Nephron progenitor cell (in vitro differentiated cells): ENCODE data around the gene INPP5J.
"Not testable (repeated sequence)": the region's sequence is repeated elsewhere in the genome, so short reads cannot be mapped to it uniquely, and the experiment has no call there.

Source experiments
- DNase-seq: peaks from one replicate; pipeline ENCODE4 v3.0.0; 2021
- H3K27ac Mint-ChIP-seq: 2 replicates; pipeline ENCODE4 v1.8.0; 2021; ENCODE audit warnings: mild to moderate bottlenecking, moderate library complexity, mixed read lengths
- H3K27me3 Mint-ChIP-seq: 2 replicates; pipeline ENCODE4 v1.8.0; 2021; ENCODE audit warnings: mild to moderate bottlenecking, low read depth, mixed read lengths; ENCODE audit not compliant: poor library complexity
- H3K36me3 Mint-ChIP-seq: 2 replicates; pipeline ENCODE4 v1.8.0; 2021; ENCODE audit warnings: low read depth, mixed read lengths
- H3K4me1 Mint-ChIP-seq: 2 replicates; pipeline ENCODE4 v1.8.0; 2021; ENCODE audit warnings: mixed read lengths
- H3K4me3 Mint-ChIP-seq: 2 replicates; pipeline ENCODE4 v1.8.0; 2021; ENCODE audit warnings: mild to moderate bottlenecking, moderate library complexity, mixed read lengths
- H3K9me3 Mint-ChIP-seq: 2 replicates; pipeline ENCODE4 v1.8.0; 2021; ENCODE audit warnings: mild to moderate bottlenecking, moderate library complexity, mixed read lengths
- CTCF ChIP-seq: fragments of 200-600 bp; sonication (generic); IDR thresholded peaks from 2 replicates; pipeline ENCODE4 v1.5.0; 2021; ENCODE audit warnings: antibody characterized with exemption

The INPP5J gene

DNA sequence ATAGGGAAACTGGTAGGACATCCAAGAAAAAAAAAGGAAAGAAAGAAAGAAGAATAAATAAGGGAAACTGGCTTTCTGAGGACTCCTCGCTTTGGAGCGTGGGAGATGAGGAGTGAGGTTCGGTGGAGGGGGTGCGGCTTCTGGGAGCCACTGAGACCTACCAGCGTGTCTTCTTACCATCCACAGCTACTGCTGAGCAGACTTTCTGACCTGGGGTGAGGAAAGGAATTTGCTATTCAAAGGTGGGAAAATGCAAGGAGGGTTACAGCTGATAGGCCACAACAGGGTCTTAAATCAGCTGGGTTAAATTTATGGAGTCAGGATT, 14.9 kb upstream of the INPP5J start:
- H3K36me3 Mint-ChIP-seq, result no peaks in the 10 kb centered on the region
- peaks cover 22% of the 10 kb centered on the region for H3K4me1 Mint-ChIP-seq
- H3K4me3 Mint-ChIP-seq, result peak overlapping the region; percentile 82
- no peak for TF ChIP-seq CTCF
- no peaks in the 10 kb centered on the region for H3K9me3 Mint-ChIP-seq
- H3K27me3 Mint-ChIP-seq, result peaks cover 39% of the 10 kb centered on the region
- H3K27ac Mint-ChIP-seq, result peak overlapping the region; percentile 3
- DNase-seq, result no peak

DNA sequence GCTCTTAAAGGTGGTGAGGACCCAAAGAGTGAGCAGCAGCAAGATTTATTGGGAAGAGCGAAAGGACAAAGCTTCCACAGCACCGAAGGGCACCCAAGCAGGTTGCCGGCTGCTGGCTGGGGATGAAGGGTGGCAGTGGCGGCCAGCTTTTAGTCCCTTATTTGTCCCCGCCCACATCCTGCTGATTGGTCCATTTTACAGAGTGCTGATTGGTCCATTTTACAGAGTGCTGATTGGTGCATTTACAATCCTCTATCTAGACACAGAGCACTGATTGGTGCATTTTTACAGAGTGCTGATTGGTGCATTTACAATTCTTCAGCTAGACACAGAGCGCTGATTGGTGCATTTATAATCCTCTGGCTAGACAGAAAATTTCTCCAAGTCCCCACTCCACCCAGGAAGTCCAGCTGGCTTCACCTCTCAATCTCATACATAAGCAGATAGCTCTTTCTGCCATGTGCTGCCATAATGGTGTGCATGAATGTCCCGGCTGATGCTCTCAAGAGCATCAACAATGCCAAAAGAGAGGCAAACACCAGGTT, 10.1 kb upstream of the INPP5J start:
- DNase-seq, H3K9me3 Mint-ChIP-seq, H3K27ac Mint-ChIP-seq, H3K36me3 Mint-ChIP-seq, H3K4me3 Mint-ChIP-seq: not testable (repeated sequence)
- Mint-ChIP-seq H3K4me1 (peaks cover 11% of the 10 kb centered on the region), H3K27me3 (peaks cover 18% of the 10 kb centered on the region)

DNA sequence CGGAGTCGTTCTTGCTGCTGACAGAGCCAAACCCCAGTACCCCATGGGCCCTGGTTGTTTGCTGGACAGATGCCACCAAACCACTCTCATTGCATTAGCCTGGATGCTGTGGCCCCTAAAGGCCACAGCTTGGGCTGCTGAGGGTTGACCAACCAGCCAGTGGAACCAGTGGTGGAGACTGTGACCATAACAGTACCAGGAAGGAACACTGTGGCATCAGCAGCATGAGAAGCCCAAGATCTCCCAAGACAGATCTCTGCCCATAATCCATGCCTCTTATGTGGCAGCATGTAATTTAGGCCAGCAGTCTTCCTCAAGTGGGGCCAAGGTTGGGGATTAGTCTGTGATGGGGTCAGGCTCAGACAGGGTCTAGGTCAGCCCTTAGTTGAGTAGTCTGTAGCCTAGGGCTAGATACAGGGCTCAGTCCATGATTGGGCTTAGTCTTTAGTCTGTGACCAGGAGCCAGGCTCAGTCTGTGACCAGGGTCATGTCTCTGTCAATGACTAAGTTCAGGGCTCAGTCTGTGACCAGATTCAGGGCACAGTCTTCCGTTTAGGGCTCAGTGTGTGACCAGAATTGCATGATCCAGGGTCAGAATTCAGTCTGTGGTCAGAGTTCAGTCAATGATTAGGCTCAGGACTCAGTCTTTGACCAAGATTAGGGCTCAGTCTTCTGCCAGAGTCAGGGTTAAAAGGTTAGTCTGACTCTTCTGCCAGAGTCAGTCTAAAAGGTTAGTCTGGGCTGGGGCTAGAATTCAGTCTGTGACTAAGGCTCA, 4.5 kb upstream of the INPP5J start:
- Mint-ChIP-seq H3K4me3 (no peak overlapping the region), H3K27ac (no peak overlapping the region), H3K4me1 (peaks cover 22% of the 10 kb centered on the region), H3K36me3 (no peaks in the 10 kb centered on the region), H3K9me3 (no peaks in the 10 kb centered on the region), H3K27me3 (peaks cover 10% of the 10 kb centered on the region)
- TF ChIP-seq CTCF, result no peak
- no peak for DNase-seq

DNA sequence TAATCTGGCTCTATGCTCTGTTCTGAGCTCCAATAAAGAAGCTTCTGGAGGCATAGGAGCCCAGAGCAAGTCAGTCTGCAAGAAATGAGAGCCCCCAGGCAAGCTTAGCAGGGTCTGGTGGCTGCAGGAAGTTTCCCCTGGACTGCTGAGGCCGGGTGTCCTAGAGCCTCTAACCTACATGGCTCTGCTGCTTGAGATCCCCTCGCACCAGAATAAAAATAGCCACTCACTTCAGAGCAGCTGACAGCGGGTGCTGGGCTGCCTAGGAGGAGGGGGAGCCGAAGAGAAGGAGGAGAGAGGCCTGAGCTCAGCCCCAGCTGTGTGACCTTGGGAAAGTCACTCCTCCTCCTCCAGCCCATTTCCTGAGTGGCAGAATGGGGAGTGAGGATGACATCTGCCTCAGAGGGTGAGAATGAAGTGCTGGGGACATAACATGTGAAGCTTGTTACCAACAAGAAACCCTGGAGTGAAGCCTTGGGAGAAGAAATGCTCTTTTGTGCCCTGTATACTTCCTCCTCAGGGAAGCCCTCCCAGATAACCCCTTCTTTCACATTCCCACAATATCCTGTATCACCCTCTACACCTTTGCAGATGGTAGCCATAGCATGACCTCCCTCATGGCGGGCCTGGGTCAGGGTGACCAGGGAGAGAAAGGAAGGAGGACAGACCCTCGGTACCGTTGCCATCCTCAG, 3.6 kb upstream of the INPP5J start:
- H3K9me3 Mint-ChIP-seq, result no peaks in the 10 kb centered on the region
- TF ChIP-seq CTCF, result no peak
- H3K4me3 Mint-ChIP-seq, result no peak overlapping the region
- H3K36me3 Mint-ChIP-seq, result no peaks in the 10 kb centered on the region
- DNase-seq, result no peak
- H3K27ac Mint-ChIP-seq, result no peak overlapping the region
- H3K27me3 Mint-ChIP-seq, result peaks cover 11% of the 10 kb centered on the region
- peaks cover 27% of the 10 kb centered on the region for H3K4me1 Mint-ChIP-seq

GRCh38 chr22:31120230-31120629, 2.5 kb upstream of the INPP5J start:
- Mint-ChIP-seq H3K4me3 (no peak overlapping the region), H3K27me3 (peaks cover 13% of the 10 kb centered on the region), H3K27ac (no peak overlapping the region), H3K4me1 (peaks cover 27% of the 10 kb centered on the region), H3K9me3 (no peaks in the 10 kb centered on the region), H3K36me3 (no peaks in the 10 kb centered on the region)
- no peak for DNase-seq
- TF ChIP-seq CTCF, result no peak

DNA sequence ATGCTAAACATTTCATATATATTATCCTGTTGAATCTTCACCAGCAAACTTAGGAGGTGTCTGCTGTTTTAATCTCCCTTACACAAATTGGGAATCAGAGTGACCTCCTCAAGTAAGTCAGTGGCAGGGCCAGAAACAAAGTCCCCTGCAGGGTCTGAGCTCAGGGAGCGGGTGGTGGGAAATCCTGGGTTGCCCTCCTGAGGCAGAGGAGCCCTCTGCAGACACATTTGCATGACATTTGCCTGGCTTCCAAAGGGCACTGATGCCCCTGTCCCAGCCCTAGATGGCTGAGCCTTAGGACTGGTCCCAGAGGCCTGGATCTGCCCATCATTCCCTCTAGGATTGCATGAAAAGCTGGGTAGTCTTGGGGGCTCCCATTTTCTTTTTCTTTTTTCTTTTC, 2.1 kb upstream of the INPP5J start:
- Mint-ChIP-seq H3K27ac (no peak overlapping the region), H3K27me3 (peaks cover 13% of the 10 kb centered on the region), H3K9me3 (no peaks in the 10 kb centered on the region), H3K4me3 (no peak overlapping the region), H3K4me1 (peaks cover 27% of the 10 kb centered on the region), H3K36me3 (no peaks in the 10 kb centered on the region)
- no peak for DNase-seq
- no peak for TF ChIP-seq CTCF
